Activated naive CD4-positive, alpha-beta T cell treated with anti-CD3 and anti-CD28 coated beads, Interleukin-2, amount 50 U/mL, for 24 hours (primary cell): ENCODE data around the gene SEC14L3.
"Not testable (repeated sequence)": the region's sequence is repeated elsewhere in the genome, so short reads cannot be mapped to it uniquely, and the experiment has no call there.

Experiments used
- H3K27ac Mint-ChIP-seq: one replicate; pipeline ENCODE4 v1.8.0; 2021; ENCODE audit warnings: mild to moderate bottlenecking, mixed read lengths
- H3K27me3 Mint-ChIP-seq: one replicate; pipeline ENCODE4 v1.8.0; 2021; ENCODE audit warnings: mixed read lengths
- H3K36me3 Mint-ChIP-seq: one replicate; pipeline ENCODE4 v1.8.0; 2021; ENCODE audit warnings: mixed read lengths
- H3K4me1 Mint-ChIP-seq: one replicate; pipeline ENCODE4 v1.8.0; 2021; ENCODE audit warnings: mixed read lengths
- H3K4me3 Mint-ChIP-seq: one replicate; pipeline ENCODE4 v1.8.0; 2021; ENCODE audit warnings: mild to moderate bottlenecking, mixed read lengths
- H3K9me3 Mint-ChIP-seq: one replicate; pipeline ENCODE4 v1.8.0; 2021; ENCODE audit warnings: mixed read lengths

SEC14L3 gene

GRCh38 chr22:30469165-30469564 lies 2.7 kb downstream of the SEC14L3 start:
- H3K27ac Mint-ChIP-seq = no peak overlapping the region
- peaks cover 11% of the 10 kb centered on the region for H3K9me3 Mint-ChIP-seq
- no peak overlapping the region for H3K4me3 Mint-ChIP-seq
- H3K27me3 Mint-ChIP-seq = peaks cover 17% of the 10 kb centered on the region
- no peaks in the 10 kb centered on the region for H3K36me3 Mint-ChIP-seq
- peaks cover 4% of the 10 kb centered on the region for H3K4me1 Mint-ChIP-seq

- not testable (repeated sequence) for H3K9me3 Mint-ChIP-seq, H3K4me3 Mint-ChIP-seq, H3K36me3 Mint-ChIP-seq, H3K27ac Mint-ChIP-seq, H3K4me1 Mint-ChIP-seq
- peaks cover 15% of the 10 kb centered on the region for H3K27me3 Mint-ChIP-seq
Observed at GRCh38 chr22:30460555-30460954, 11.3 kb downstream of the SEC14L3 start.

GRCh38 chr22:30460147-30460546 lies 11.7 kb downstream of the SEC14L3 start:
- Mint-ChIP-seq H3K36me3 (no peaks in the 10 kb centered on the region), H3K27ac (no peak overlapping the region), H3K9me3 (peaks cover 5% of the 10 kb centered on the region), H3K27me3 (peaks cover 12% of the 10 kb centered on the region), H3K4me3 (no peak overlapping the region), H3K4me1 (no peaks in the 10 kb centered on the region)

GRCh38 chr22:30459181-30460052 lies 12.4 kb downstream of the SEC14L3 start:
- Mint-ChIP-seq H3K4me3 (no peak overlapping the region), H3K27me3 (peaks cover 7% of the 10 kb centered on the region), H3K27ac (no peak overlapping the region), H3K36me3 (no peaks in the 10 kb centered on the region), H3K4me1 (no peaks in the 10 kb centered on the region), H3K9me3 (no peaks in the 10 kb centered on the region)

GRCh38 chr22:30457981-30458380 lies 13.8 kb downstream of the SEC14L3 start:
- no peaks in the 10 kb centered on the region for H3K4me1 Mint-ChIP-seq
- no peak overlapping the region for H3K4me3 Mint-ChIP-seq
- H3K27ac Mint-ChIP-seq = no peak overlapping the region
- H3K27me3 Mint-ChIP-seq = peaks cover 7% of the 10 kb centered on the region
- H3K36me3 Mint-ChIP-seq = no peaks in the 10 kb centered on the region
- H3K9me3 Mint-ChIP-seq = no peaks in the 10 kb centered on the region

- Mint-ChIP-seq H3K9me3 (no peaks in the 10 kb centered on the region), H3K27ac (no peak overlapping the region), H3K4me1 (no peaks in the 10 kb centered on the region), H3K36me3 (no peaks in the 10 kb centered on the region), H3K4me3 (no peak overlapping the region), H3K27me3 (peaks cover 9% of the 10 kb centered on the region)
Observed at GRCh38 chr22:30455075-30455840, 16.6 kb downstream of the SEC14L3 start.

GRCh38 chr22:30453731-30454510 lies 17.9 kb downstream of the SEC14L3 start:
- Mint-ChIP-seq H3K9me3 (no peaks in the 10 kb centered on the region), H3K27me3 (peaks cover 6% of the 10 kb centered on the region), H3K27ac (no peak overlapping the region), H3K4me1 (no peaks in the 10 kb centered on the region), H3K4me3 (no peak overlapping the region), H3K36me3 (no peaks in the 10 kb centered on the region)

GRCh38 chr22:30452861-30453260 lies 19.0 kb downstream of the SEC14L3 start:
- H3K4me1 Mint-ChIP-seq = no peaks in the 10 kb centered on the region
- H3K4me3 Mint-ChIP-seq = no peak overlapping the region
- H3K36me3 Mint-ChIP-seq = no peaks in the 10 kb centered on the region
- no peaks in the 10 kb centered on the region for H3K9me3 Mint-ChIP-seq
- H3K27me3 Mint-ChIP-seq = peaks cover 8% of the 10 kb centered on the region
- H3K27ac Mint-ChIP-seq = no peak overlapping the region

GRCh38 chr22:30451488-30451887 lies 20.3 kb downstream of the SEC14L3 start:
- H3K27ac Mint-ChIP-seq = not testable (repeated sequence)
- peaks cover 14% of the 10 kb centered on the region for H3K27me3 Mint-ChIP-seq

GRCh38 chr22:30447656-30448055 lies 24.2 kb downstream of the SEC14L3 start:
- H3K27me3 Mint-ChIP-seq = peaks cover 29% of the 10 kb centered on the region
- peaks cover 2% of the 10 kb centered on the region for H3K36me3 Mint-ChIP-seq
- no peaks in the 10 kb centered on the region for H3K9me3 Mint-ChIP-seq
- no peak overlapping the region for H3K27ac Mint-ChIP-seq
- peaks cover 7% of the 10 kb centered on the region for H3K4me1 Mint-ChIP-seq
- no peak overlapping the region for H3K4me3 Mint-ChIP-seq

More at GRCh38 chr22:30451488-30451887, 20.3 kb downstream of the SEC14L3 start:
- not testable (repeated sequence) for H3K4me1 Mint-ChIP-seq, H3K36me3 Mint-ChIP-seq, H3K9me3 Mint-ChIP-seq, H3K4me3 Mint-ChIP-seq

GRCh38 chr22:30445438-30446145 lies 26.2 kb downstream of the SEC14L3 start:
- no peaks in the 10 kb centered on the region for H3K9me3 Mint-ChIP-seq
- no peak overlapping the region for H3K27ac Mint-ChIP-seq
- H3K4me3 Mint-ChIP-seq = no peak overlapping the region
- H3K36me3 Mint-ChIP-seq = peaks cover 2% of the 10 kb centered on the region
- H3K4me1 Mint-ChIP-seq = peaks cover 13% of the 10 kb centered on the region
- H3K27me3 Mint-ChIP-seq = peaks cover 33% of the 10 kb centered on the region

- Mint-ChIP-seq H3K4me1 (peaks cover 13% of the 10 kb centered on the region), H3K9me3 (no peaks in the 10 kb centered on the region), H3K27ac (no peak overlapping the region), H3K36me3 (peaks cover 2% of the 10 kb centered on the region), H3K27me3 (peaks cover 35% of the 10 kb centered on the region), H3K4me3 (no peak overlapping the region)
Observed at GRCh38 chr22:30444632-30445437, 27.0 kb downstream of the SEC14L3 start.

- peaks cover 23% of the 10 kb centered on the region for H3K27me3 Mint-ChIP-seq
Observed at GRCh38 chr22:30441088-30441487, 30.7 kb downstream of the SEC14L3 start.

GRCh38 chr22:30439836-30440235 lies 32.0 kb downstream of the SEC14L3 start:
- no peak overlapping the region for H3K4me3 Mint-ChIP-seq
- H3K4me1 Mint-ChIP-seq = peaks cover 28% of the 10 kb centered on the region
- peaks cover 5% of the 10 kb centered on the region for H3K9me3 Mint-ChIP-seq
- peaks cover 15% of the 10 kb centered on the region for H3K27me3 Mint-ChIP-seq
- H3K36me3 Mint-ChIP-seq = peaks cover 13% of the 10 kb centered on the region
- no peak overlapping the region for H3K27ac Mint-ChIP-seq

More at GRCh38 chr22:30441088-30441487, 30.7 kb downstream of the SEC14L3 start:
- peaks cover 5% of the 10 kb centered on the region for H3K9me3 Mint-ChIP-seq
- no peak overlapping the region for H3K4me3 Mint-ChIP-seq
- H3K27ac Mint-ChIP-seq = no peak overlapping the region
- H3K4me1 Mint-ChIP-seq = peaks cover 16% of the 10 kb centered on the region
- H3K36me3 Mint-ChIP-seq = peaks cover 4% of the 10 kb centered on the region
